H1 (cell line): ENCODE data around the gene UNC13D. TPM values are rescaled to one million over a fixed set of nuclear protein-coding genes. Genes with fewer than 3 reads are reported as not detected.

Source experiments
- CREB1 ChIP-seq: IDR thresholded peaks from 2 replicates; pipeline ENCODE4 v1.6.1; 2012; ENCODE audit warnings: inconsistent platforms
- EGR1 ChIP-seq: IDR thresholded peaks from 2 replicates; pipeline ENCODE4 v1.6.1; 2011; ENCODE audit warnings: low read depth, low read length, borderline replicate concordance
- PHF8 ChIP-seq: fragments of 200-600 bp; sonication (generic); conservative IDR thresholded peaks from 2 replicates; pipeline ENCODE4 v1.7.1; 2012; ENCODE audit warnings: low read depth, mild to moderate bottlenecking, inconsistent platforms, low read length, moderate library complexity
- POU5F1 ChIP-seq: IDR thresholded peaks from 2 replicates; pipeline ENCODE4 v1.6.1; 2011; ENCODE audit warnings: low read depth, mild to moderate bottlenecking, low read length, moderate library complexity
- SIN3A ChIP-seq, 2 experiments: IDR thresholded peaks in 1 of 2; conservative IDR thresholded peaks in 1 of 2; 2 replicates each; pipeline ENCODE4 v1.6.1; 2011 to 2012; ENCODE audit warnings: low read length in 2 of 2, improper control_type of control experiment in 1 of 2, low read depth in 1 of 2, mild to moderate bottlenecking in 1 of 2
- polyA plus RNA-seq, 7 experiments: library from polyadenylated mRNA; depleted of rRNA in 3 of 7; stranded (reverse) in 5 of 7; unstranded in 2 of 7; fragments of >200 nt in 5 of 7; fragments of 200-250 nt in 2 of 7; gene quantifications; 1 replicate in 5 of 7; 2 replicates in 1 of 7; 4 replicates in 1 of 7; pipeline versions ENCODE4 v1.2.1 to v1.2.3, GENCODE V29; 2011 to 2013; ENCODE audit warnings: missing spikeins in 2 of 7, mixed read lengths in 2 of 7
- total RNA-seq: library from RNA; stranded (reverse); fragmentation: NEBNext Ultra II Directional; extraction: Animal tissue kit (Norgen Biotek cat#: 25700); gene quantifications from 2 replicates; pipeline ENCODE4 v1.2.1, GENCODE V29; 2021

UNC13D gene
- total and polyA plus RNA-seq, 2 of the 8 experiments (the other 6 are each of a cell fraction or from before 2014, with no cell fraction given), result 3.6 to 8.4 TPM

DNA sequence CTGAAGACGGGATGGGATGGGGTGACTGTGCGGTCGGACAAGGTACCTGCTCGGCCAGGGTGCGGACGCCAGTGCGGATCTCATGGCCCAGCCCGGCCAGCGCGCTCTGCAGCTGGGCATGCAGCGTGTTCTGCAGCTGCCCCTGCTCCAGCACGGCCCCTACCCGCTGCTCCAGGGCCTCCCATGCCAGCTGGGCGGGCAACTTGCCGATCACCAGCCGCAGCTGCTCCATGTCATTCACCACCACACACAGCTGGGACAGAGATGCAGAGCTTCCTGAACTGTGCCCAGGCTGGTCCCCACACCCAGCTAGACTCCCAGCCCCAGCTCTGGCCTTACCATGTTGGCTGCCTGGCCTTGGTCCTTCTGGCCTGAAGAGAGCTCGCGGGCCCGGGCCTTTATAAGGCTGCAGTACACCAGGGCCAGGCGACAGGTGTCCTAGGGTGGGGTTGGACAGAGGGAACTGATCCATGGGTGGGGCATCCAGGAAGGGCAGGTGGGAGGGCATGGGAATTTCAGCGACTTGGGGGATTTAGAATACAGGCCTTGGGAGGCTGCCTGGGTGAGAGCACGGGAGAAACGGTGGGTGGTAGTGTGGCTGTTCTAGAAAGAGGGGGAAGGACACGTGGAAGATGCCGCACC, 9.8 kb downstream of the UNC13D start (continued):
- TF ChIP-seq SIN3A (conservative IDR thresholded peaks at IDR 0.05 in 1 of 2, IDR thresholded peaks at IDR 0.05 in 1 of 2; ENCODE audit: low read depth in 1 of 2, low read length in 2 of 2) (no peak), EGR1 (no peak), PHF8 (no peak), CREB1 (no peak), POU5F1 (no peak)
